OCI-LY3 (cell line): ENCODE data around the gene GNAQ.

ENCODE experiments used
- H2AFZ ChIP-seq: fragments of 200-600, 300-600 bp; shearing (Covaris generic); 2 replicates; pipeline ENCODE4 v1.6.0; 2014; ENCODE audit warnings: antibody characterized with exemption, low read depth, low read length
- H3K27ac ChIP-seq: fragments of 200-600, 300-600 bp; sonication (generic); 2 replicates; pipeline ENCODE4 v1.5.1; 2014; ENCODE audit warnings: mild to moderate bottlenecking, low read length, moderate library complexity, mixed read lengths
- H3K27me3 ChIP-seq: fragments of 200-600, 300-600 bp; sonication (generic); 2 replicates; pipeline ENCODE4 v1.6.1; 2014; ENCODE audit warnings: low read depth, low read length, mixed read lengths
- H3K36me3 ChIP-seq: fragments of 200-600, 300-600 bp; sonication (generic); replicated peaks from 2 replicates; pipeline ENCODE3; 2014; ENCODE audit warnings: low read depth, low read length, mixed read lengths
- H3K4me1 ChIP-seq: fragments of 300-600, 200-600 bp; sonication (generic); 2 replicates; pipeline ENCODE4 v1.6.1; 2014; ENCODE audit warnings: low read length, mixed read lengths
- H3K4me2 ChIP-seq: fragments of 200-600, 300-600 bp; sonication (generic); 2 replicates; pipeline ENCODE4 v1.6.1; 2014; ENCODE audit warnings: low read length, mixed read lengths
- H3K4me3 ChIP-seq: fragments of 300-600, 200-600 bp; sonication (generic); 2 replicates; pipeline ENCODE4 v1.5.1; 2014; ENCODE audit warnings: antibody characterized with exemption, mild to moderate bottlenecking, low read length, moderate library complexity
- H3K79me2 ChIP-seq: fragments of 300-600, 200-600 bp; shearing (Covaris generic); 2 replicates; pipeline ENCODE4 v1.6.1; 2014; ENCODE audit warnings: mild to moderate bottlenecking, low read length, mixed read lengths
- H3K9ac ChIP-seq: fragments of 300-600, 200-600 bp; shearing (Covaris generic); 2 replicates; pipeline ENCODE4 v1.6.0; 2014; ENCODE audit warnings: mild to moderate bottlenecking, low read length, moderate library complexity
- H3K9me3 ChIP-seq: fragments of 200-600, 300-600 bp; shearing (Covaris generic); 2 replicates; pipeline ENCODE4 v1.6.1; 2014; ENCODE audit warnings: low read length, mixed read lengths; ENCODE audit not compliant: insufficient read depth
- H4K20me1 ChIP-seq: fragments of 200-600, 300-600 bp; sonication (generic); 2 replicates; pipeline ENCODE4 v1.6.1; 2016; ENCODE audit warnings: low read length, mixed read lengths; ENCODE audit not compliant: insufficient read depth
- EZH2phosphoT487 ChIP-seq: fragments of 200-600 bp; shearing (Covaris generic); IDR thresholded peaks from 2 replicates; pipeline ENCODE4 v1.6.1; 2018; ENCODE audit warnings: antibody characterized with exemption, mixed run types, low read depth
- TF ChIP-seq, protein P1 (sequence below): fragments of 200-600, 300-600 bp; sonication (generic); IDR thresholded peaks from 2 replicates; pipeline ENCODE4 v1.5.1; 2014; ENCODE audit warnings: antibody characterized with exemption, low read length, low read depth

GNAQ gene

DNA sequence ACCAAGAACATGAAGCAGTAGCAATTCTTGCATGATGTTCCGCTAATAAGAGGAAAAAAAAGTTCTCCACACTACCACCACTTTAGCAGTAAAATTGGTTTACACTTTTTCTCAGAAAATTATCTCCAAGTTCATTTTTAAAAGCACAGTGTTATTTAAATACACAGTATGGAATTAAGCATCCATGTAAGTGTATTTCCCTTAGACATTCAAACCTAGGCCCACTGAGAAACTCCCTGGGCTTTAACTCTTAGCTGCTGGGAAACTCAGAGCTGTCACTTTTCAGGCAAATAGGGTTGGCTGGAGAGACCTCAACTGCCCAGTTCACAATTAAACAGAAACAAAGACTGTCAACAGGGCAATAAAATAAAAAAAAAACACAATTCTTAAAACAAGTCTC lies 2.7 kb downstream of the GNAQ start:
- Histone ChIP-seq H3K4me2 (no peak overlapping the region), H3K9ac (no peak overlapping the region)
- TF ChIP-seq, protein P1, sequence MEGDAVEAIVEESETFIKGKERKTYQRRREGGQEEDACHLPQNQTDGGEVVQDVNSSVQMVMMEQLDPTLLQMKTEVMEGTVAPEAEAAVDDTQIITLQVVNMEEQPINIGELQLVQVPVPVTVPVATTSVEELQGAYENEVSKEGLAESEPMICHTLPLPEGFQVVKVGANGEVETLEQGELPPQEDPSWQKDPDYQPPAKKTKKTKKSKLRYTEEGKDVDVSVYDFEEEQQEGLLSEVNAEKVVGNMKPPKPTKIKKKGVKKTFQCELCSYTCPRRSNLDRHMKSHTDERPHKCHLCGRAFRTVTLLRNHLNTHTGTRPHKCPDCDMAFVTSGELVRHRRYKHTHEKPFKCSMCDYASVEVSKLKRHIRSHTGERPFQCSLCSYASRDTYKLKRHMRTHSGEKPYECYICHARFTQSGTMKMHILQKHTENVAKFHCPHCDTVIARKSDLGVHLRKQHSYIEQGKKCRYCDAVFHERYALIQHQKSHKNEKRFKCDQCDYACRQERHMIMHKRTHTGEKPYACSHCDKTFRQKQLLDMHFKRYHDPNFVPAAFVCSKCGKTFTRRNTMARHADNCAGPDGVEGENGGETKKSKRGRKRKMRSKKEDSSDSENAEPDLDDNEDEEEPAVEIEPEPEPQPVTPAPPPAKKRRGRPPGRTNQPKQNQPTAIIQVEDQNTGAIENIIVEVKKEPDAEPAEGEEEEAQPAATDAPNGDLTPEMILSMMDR, result no peak
- no peak for TF ChIP-seq EZH2phosphoT487

DNA sequence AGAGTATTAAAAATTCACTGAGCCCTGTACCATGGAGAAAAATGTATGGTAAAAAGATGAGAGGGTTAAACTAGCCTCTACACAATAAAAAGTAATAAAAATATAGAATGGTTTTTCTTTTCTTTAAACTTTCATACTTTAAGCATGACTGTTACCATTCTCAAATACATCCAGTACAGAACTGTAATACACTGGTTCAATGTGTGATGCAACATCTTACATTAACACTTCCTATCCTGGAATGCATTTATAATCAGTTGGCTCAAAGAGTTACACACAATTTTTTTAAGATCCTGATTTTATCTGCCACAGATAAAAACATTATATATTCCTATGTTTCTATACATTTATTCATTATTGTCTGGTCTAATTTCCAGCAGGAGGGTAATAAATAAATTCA lies 4.7 kb downstream of the GNAQ start:
- Histone ChIP-seq H3K4me2 (no peak overlapping the region), H3K9ac (no peak overlapping the region), H3K36me3 (no peaks in the 10 kb centered on the region), H2AFZ (no peak overlapping the region), H3K4me1 (peaks cover 19% of the 10 kb centered on the region), H3K27me3 (no peaks in the 10 kb centered on the region), H3K9me3 (no peaks in the 10 kb centered on the region), H3K27ac (no peak overlapping the region), H3K79me2 (no peaks in the 10 kb centered on the region), H3K4me3 (no peak overlapping the region), H4K20me1 (no peaks in the 10 kb centered on the region)
- no peak for TF ChIP-seq EZH2phosphoT487
- TF ChIP-seq, protein P1, result no peak

More for the DNA sequence above, 2.7 kb downstream of the GNAQ start:
- Histone ChIP-seq H3K9me3 (no peaks in the 10 kb centered on the region), H3K36me3 (no peaks in the 10 kb centered on the region), H3K27me3 (no peaks in the 10 kb centered on the region), H3K4me1 (no peaks in the 10 kb centered on the region; the same call in 1 of the 2 replicates), H3K4me3 (no peak overlapping the region), H4K20me1 (no peaks in the 10 kb centered on the region), H3K79me2 (no peaks in the 10 kb centered on the region), H2AFZ (no peak overlapping the region), H3K27ac (no peak overlapping the region)

DNA sequence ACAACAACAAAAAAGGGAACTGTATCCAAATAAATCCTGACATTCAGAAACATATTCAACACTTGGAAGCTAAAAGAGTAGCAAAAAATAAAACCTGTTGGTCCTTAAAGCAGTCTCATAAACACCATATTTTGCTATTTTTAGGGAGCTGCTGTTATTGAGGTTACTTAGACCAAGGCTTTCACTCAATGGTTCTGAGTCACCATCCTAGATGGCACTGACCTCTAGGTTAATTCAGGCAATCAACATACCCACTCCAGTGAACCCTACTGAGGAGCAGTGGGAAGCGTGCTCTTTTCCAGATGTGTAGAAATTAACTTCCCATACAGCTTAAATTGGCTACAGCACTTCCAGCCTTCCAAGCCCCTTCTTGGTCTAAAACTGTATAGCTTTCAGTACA lies 5.2 kb downstream of the GNAQ start:
- Histone ChIP-seq H3K27me3 (no peaks in the 10 kb centered on the region), H3K9ac (no peak overlapping the region), H3K9me3 (no peaks in the 10 kb centered on the region), H3K27ac (no peak overlapping the region), H3K4me2 (no peak overlapping the region), H3K4me1 (peaks cover 20% of the 10 kb centered on the region), H4K20me1 (no peaks in the 10 kb centered on the region), H2AFZ (no peak overlapping the region), H3K4me3 (no peak overlapping the region), H3K79me2 (no peaks in the 10 kb centered on the region), H3K36me3 (no peaks in the 10 kb centered on the region)
- TF ChIP-seq, protein P1, result no peak
- no peak for TF ChIP-seq EZH2phosphoT487

DNA sequence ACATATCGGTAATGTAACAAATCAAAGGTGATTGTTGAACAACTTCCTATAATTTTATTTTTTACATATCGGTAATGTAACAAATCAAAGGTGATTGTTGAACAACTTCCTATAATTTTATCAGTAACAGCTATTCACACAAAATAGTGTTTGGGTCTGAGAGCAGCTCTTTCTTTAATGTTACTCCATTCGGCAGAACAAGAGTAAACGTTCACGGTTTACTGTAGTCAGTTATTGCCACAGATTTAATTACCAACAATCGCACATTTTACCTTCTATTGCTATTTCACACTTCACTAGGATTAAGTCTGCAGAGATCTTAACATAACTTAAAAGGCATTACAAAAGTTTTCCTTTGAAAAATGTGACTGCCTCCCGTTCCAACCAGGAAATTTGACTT lies 6.4 kb downstream of the GNAQ start:
- Histone ChIP-seq H3K27me3 (no peaks in the 10 kb centered on the region), H3K79me2 (no peaks in the 10 kb centered on the region), H4K20me1 (no peaks in the 10 kb centered on the region), H3K27ac (no peak overlapping the region), H3K4me1 (peaks cover 20% of the 10 kb centered on the region), H2AFZ (no peak overlapping the region), H3K9me3 (no peaks in the 10 kb centered on the region), H3K36me3 (no peaks in the 10 kb centered on the region), H3K4me2 (no peak overlapping the region), H3K9ac (no peak overlapping the region), H3K4me3 (no peak overlapping the region)
- TF ChIP-seq, protein P1, result no peak
- no peak for TF ChIP-seq EZH2phosphoT487
